ENCODE measurements around the gene CDK10. TPM values are rescaled to one million over a fixed set of nuclear protein-coding genes. Genes with fewer than 3 reads are reported as not detected.

CDK10 gene
- total RNA-seq, 5 donors from 2014 or later (not counting 1 experiment from before 2014, with no cell fraction given): 108 to 163 (median 138) TPM

DNA sequence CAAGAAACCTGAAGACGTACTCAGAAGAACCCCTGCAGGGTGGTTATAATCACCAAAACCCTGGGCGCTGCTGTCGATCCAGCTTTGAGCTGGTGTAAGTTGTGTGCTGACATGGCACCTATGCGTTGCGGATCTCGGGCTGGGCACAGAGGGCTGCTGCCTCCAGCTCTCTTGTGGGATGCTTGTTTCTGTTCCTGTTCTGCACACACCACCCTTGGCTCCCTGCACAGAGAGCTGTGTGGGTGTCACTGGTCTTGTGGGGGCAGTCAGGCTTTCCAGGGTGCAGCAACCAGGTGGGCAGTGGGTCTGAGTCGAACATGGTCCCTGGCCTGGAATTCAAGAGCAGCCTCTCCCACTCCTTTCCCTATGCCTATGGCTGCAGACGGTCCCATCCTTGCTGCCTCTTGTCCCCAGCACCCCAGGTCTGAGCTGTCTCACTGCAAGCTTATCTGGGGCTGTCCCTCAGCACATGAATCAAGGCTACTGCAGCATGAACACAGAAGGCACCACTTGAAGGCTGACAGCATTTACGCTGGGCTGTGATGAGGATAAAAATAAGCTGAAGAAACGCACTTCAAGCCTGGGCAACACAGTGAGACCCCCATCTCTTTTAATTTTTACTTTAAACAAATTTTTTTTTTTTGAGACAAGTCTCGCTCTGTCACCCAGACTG lies 55.0 kb downstream of the CDK10 start:
- H3K4me1 ChIP-seq (ENCODE audit: control insufficient read depth in 1 of 2, extremely low read depth in 1 of 2, insufficient read depth in 2 of 2, low read length in 2 of 2): peaks cover 15 to 65% of the 10 kb centered on the region in 2 experiments
- 89% methylated on average over 4 of the region's 11 CpGs for WGBS (ENCODE audit: insufficient coverage)
- peaks cover 38 to 58% (median 41%) of the 10 kb centered on the region in 3 donors for H3K4me1 Mint-ChIP-seq
- POLR2A ChIA-PET: interaction anchor here in 1 of 2 donors (0.5 to 0.7 kb wide), 2 partner anchors 11 to 38 kb away, joined by 3 read pairs; no protein-coding TSS in a partner anchor
- H3K36me3 Mint-ChIP-seq: peaks cover 27% of the 10 kb centered on the region
- peaks cover 29 to 53% of the 10 kb centered on the region in 2 donors for H3K36me3 ChIP-seq (ENCODE audit: control insufficient read depth in 2 of 2, extremely low read depth in 1 of 2, insufficient read depth in 1 of 2, low read length in 1 of 2)
- H3K4me3 ChIP-seq (ENCODE audit: control insufficient read depth in 1 of 2, extremely low read depth in 1 of 2, low read length in 1 of 2): no peak overlapping the region
- CTCF ChIA-PET: interaction anchor here in 1 of 2 donors (0.7 kb wide), 1 partner anchor 20 kb away, joined by 3 read pairs; no protein-coding TSS in a partner anchor
- no peak overlapping the region for H3K27ac ChIP-seq (ENCODE audit: low read length)
- no peaks in the 10 kb centered on the region for H3K27me3 Mint-ChIP-seq
- H3K27me3 ChIP-seq (replicated peaks in 1 of 2; ENCODE audit: control insufficient read depth in 2 of 2, extremely low read depth in 1 of 2, insufficient read depth in 2 of 2, low read length in 1 of 2): no peaks in the 10 kb centered on the region
- H3K9me3 ChIP-seq: no peaks in the 10 kb centered on the region
- ATAC-seq (replicated peaks in 1 of 4) (peak in 2 of 4 experiments; percentile 11 to 24), DNase-seq (no peak)
- H3K4me3 Mint-ChIP-seq: no peak overlapping the region
- H3K27ac Mint-ChIP-seq: peak overlapping the region in 1 of 2 donors; percentile 61
- no peaks in the 10 kb centered on the region for H3K9me3 Mint-ChIP-seq

- DNase-seq (no peak), ATAC-seq (replicated peaks in 1 of 4) (peak in 2 of 4 experiments; percentile 11 to 21)
- POLR2A ChIA-PET: no interaction called here
- H3K4me3 ChIP-seq (ENCODE audit: control insufficient read depth in 1 of 2, extremely low read depth in 1 of 2, low read length in 1 of 2): no peak overlapping the region
- H3K4me1 Mint-ChIP-seq: peaks cover 25 to 46% (median 32%) of the 10 kb centered on the region in 3 donors
- no peak overlapping the region for H3K4me3 Mint-ChIP-seq
- H3K27me3 Mint-ChIP-seq: no peaks in the 10 kb centered on the region
- WGBS (ENCODE audit: insufficient coverage): 83% methylated on average over 2 of the region's 4 CpGs
- H3K9me3 ChIP-seq: no peaks in the 10 kb centered on the region
- H3K9me3 Mint-ChIP-seq: no peaks in the 10 kb centered on the region
- H3K27me3 ChIP-seq (replicated peaks in 1 of 2; ENCODE audit: control insufficient read depth in 2 of 2, extremely low read depth in 1 of 2, insufficient read depth in 2 of 2, low read length in 1 of 2): no peaks in the 10 kb centered on the region
- peak overlapping the region; percentile 26 for H3K27ac ChIP-seq (ENCODE audit: low read length)
- peaks cover 20 to 47% of the 10 kb centered on the region in 2 donors for H3K36me3 ChIP-seq (ENCODE audit: control insufficient read depth in 2 of 2, extremely low read depth in 1 of 2, insufficient read depth in 1 of 2, low read length in 1 of 2)
- H3K27ac Mint-ChIP-seq: peak overlapping the region; percentile 80 to 86
- CTCF ChIA-PET: no interaction called here
- H3K36me3 Mint-ChIP-seq: peaks cover 16% of the 10 kb centered on the region
- peaks cover 2 to 57% of the 10 kb centered on the region in 2 experiments for H3K4me1 ChIP-seq (ENCODE audit: control insufficient read depth in 1 of 2, extremely low read depth in 1 of 2, insufficient read depth in 2 of 2, low read length in 2 of 2)
Observed at GRCh38 chr16:89742948-89743347, 56.5 kb downstream of the CDK10 start.

- no peaks in the 10 kb centered on the region for H3K9me3 ChIP-seq
- peaks cover 0 to 44% of the 10 kb centered on the region in 2 experiments for H3K4me1 ChIP-seq (ENCODE audit: control insufficient read depth in 1 of 2, extremely low read depth in 1 of 2, insufficient read depth in 2 of 2, low read length in 2 of 2)
- ChIA-PET CTCF (no interaction called here), POLR2A (no interaction called here)
- Mint-ChIP-seq H3K27me3 (no peaks in the 10 kb centered on the region), H3K9me3 (no peaks in the 10 kb centered on the region), H3K4me1 (peaks cover 22 to 39% (median 24%) of the 10 kb centered on the region in 3 donors), H3K27ac (peak overlapping the region; percentile 19 to 39), H3K36me3 (peaks cover 3% of the 10 kb centered on the region), H3K4me3 (no peak overlapping the region)
- no peaks in the 10 kb centered on the region for H3K27me3 ChIP-seq (replicated peaks in 1 of 2; ENCODE audit: control insufficient read depth in 2 of 2, extremely low read depth in 1 of 2, insufficient read depth in 2 of 2, low read length in 1 of 2)
- WGBS (ENCODE audit: insufficient coverage): 96% methylated on average over 15 of the region's 16 CpGs
- peaks cover 7 to 34% of the 10 kb centered on the region in 2 donors for H3K36me3 ChIP-seq (ENCODE audit: control insufficient read depth in 2 of 2, extremely low read depth in 1 of 2, insufficient read depth in 1 of 2, low read length in 1 of 2)
- no peak for DNase-seq
- H3K4me3 ChIP-seq (ENCODE audit: control insufficient read depth in 1 of 2, extremely low read depth in 1 of 2, low read length in 1 of 2): no peak overlapping the region
- ATAC-seq (replicated peaks in 1 of 4): no peak
- H3K27ac ChIP-seq (ENCODE audit: low read length): peak overlapping the region; percentile 18
Observed at GRCh38 chr16:89744813-89745212, 58.3 kb downstream of the CDK10 start.

Other genes with a start within 250 kb of the CDK10 start
- gene ANKRD11, start 196.1 kb upstream of the CDK10 start, total RNA-seq: 100 to 1,000 TPM; 257 to 294 (median 271) TPM
- gene SPG7, start 178.3 kb upstream of the CDK10 start, total RNA-seq: 100 to 1,000 TPM; 161 to 203 (median 184) TPM
- 1,000 to 10,000 TPM; 4,444 to 6,530 (median 5,942) TPM for gene RPL13, start 126.0 kb upstream of the CDK10 start, total RNA-seq
- gene CPNE7, start 110.9 kb upstream of the CDK10 start, total RNA-seq: 1 to 10 TPM; 1.9 to 8.7 (median 5.1) TPM
- gene DPEP1, start 73.0 kb upstream of the CDK10 start, total RNA-seq: under 1 TPM in 1 of 5 donors, not detected in 4; 0.18 TPM
- gene CHMP1A, start 29.0 kb upstream of the CDK10 start, total RNA-seq: 10 to 100 TPM; 73.1 to 97.4 (median 90.4) TPM
- 10 to 100 TPM in 2 of 5 donors, 1 to 10 TPM in 3; 5.0 to 11.1 (median 8.1) TPM for gene SPATA33, start 28.9 kb upstream of the CDK10 start, total RNA-seq
- 10 to 100 TPM; 14.4 to 24.9 (median 15.9) TPM for gene SPATA2L, start 15.0 kb downstream of the CDK10 start, total RNA-seq
- gene VPS9D1, start 34.2 kb downstream of the CDK10 start, total RNA-seq: 10 to 100 TPM; 15.5 to 28.8 (median 24.5) TPM
- 100 to 1,000 TPM; 131 to 203 (median 195) TPM for gene ZNF276, start 34.8 kb downstream of the CDK10 start, total RNA-seq
- gene FANCA, start 130.0 kb downstream of the CDK10 start, total RNA-seq: 1 to 10 TPM; 7.1 to 8.3 (median 7.8) TPM
- 1 to 10 TPM in 1 of 5 donors, under 1 TPM in 3, not detected in 1; 0.23 to 1.1 (median 0.56) TPM for gene SPIRE2, start 141.8 kb downstream of the CDK10 start, total RNA-seq
- gene TCF25, start 186.9 kb downstream of the CDK10 start, total RNA-seq: 100 to 1,000 TPM; 289 to 400 (median 322) TPM
- gene MC1R, start 232.2 kb downstream of the CDK10 start, total RNA-seq: 10 to 100 TPM; 11.7 to 13.7 (median 12.9) TPM
- gene TUBB3, start 236.7 kb downstream of the CDK10 start, total RNA-seq: 1 to 10 TPM in 1 of 5 donors, under 1 TPM in 4; 0.58 to 1.8 (median 0.93) TPM

All from T-cell (primary cell).